Endothelial cell of umbilical vein (primary cell): ENCODE data around the gene IL18. TPM values are rescaled to one million over a fixed set of nuclear protein-coding genes. Genes with fewer than 3 reads are reported as not detected.

Source experiments
- BruUV-seq: library from RNA; stranded (reverse); fragments of 400-500 nt; replicated peaks from 2 replicates; lab custom pipeline; 2021; lab: Mats Ljungman, UMichigan
- CTCF ChIA-PET: fragments of 300-600, 350-600 bp; sonication (Branson Sonifier 250); formaldehyde crosslinking; loops from one replicate; lab custom pipeline; 2021; ENCODE audit warnings: antibody characterized with exemption, inconsistent platforms; lab: Charles Lee
- POLR2A ChIA-PET: fragments of 300-600, 350-600 bp; sonication (Branson Sonifier 250); formaldehyde crosslinking; loops from one replicate; lab custom pipeline; 2021; ENCODE audit warnings: antibody characterized with exemption, inconsistent platforms; lab: Charles Lee
- DNase-seq: peaks from one replicate; pipeline ENCODE4 v3.0.0-alpha.2; 2011; ENCODE audit warnings: low read depth, low spot score
- FAIRE-seq: peaks from 2 replicates; lab custom pipeline; 2011; peaks lifted over from hg19 to GRCh38; lab: Jason Lieb, UNC
- H2AFZ ChIP-seq: 2 replicates; pipeline ENCODE4 v1.6.0; 2012; ENCODE audit warnings: low read depth, low read length, control low read depth, inconsistent platforms
- H3K27ac ChIP-seq: 2 replicates; pipeline ENCODE4 v1.5.1; 2011; ENCODE audit warnings: low read depth, mild to moderate bottlenecking, control low read depth, low read length, moderate library complexity; ENCODE audit not compliant: insufficient read depth
- H3K27me3 ChIP-seq, 2 experiments: 2 replicates each; pipeline versions ENCODE4 v1.6.0 to v1.6.1; 2011; ENCODE audit warnings: low read length in 2 of 2, mixed read lengths in 1 of 2; ENCODE audit not compliant: control insufficient read depth in 2 of 2, insufficient read depth in 2 of 2
- H3K36me3 ChIP-seq, 2 experiments: 2 replicates in 1 of 2; 3 replicates in 1 of 2; pipeline ENCODE4 v1.5.1; 2011; ENCODE audit warnings: low read length in 2 of 2, mild to moderate bottlenecking in 1 of 2, moderate library complexity in 1 of 2; ENCODE audit not compliant: control insufficient read depth in 2 of 2, insufficient read depth in 2 of 2; ENCODE audit errors: extremely low read depth in 1 of 2
- H3K4me1 ChIP-seq: 3 replicates; pipeline ENCODE4 v1.5.1; 2011; ENCODE audit warnings: mild to moderate bottlenecking, low read length; ENCODE audit not compliant: control insufficient read depth, insufficient read depth; ENCODE audit errors: extremely low read depth
- H3K4me2 ChIP-seq: 2 replicates; pipeline ENCODE4 v1.6.1; 2011; ENCODE audit warnings: low read length, control low read depth, mixed read lengths; ENCODE audit not compliant: insufficient read depth
- H3K4me3 ChIP-seq, 3 experiments: fragments of 200-600 bp in 1 of 3; sonication (generic), shearing (Covaris generic) in 1 of 3; replicated peaks in 1 of 3; 2 replicates each; pipeline ENCODE4 v1.5.1; 2011 to 2016; ENCODE audit warnings: control low read depth in 3 of 3, low read length in 3 of 3, mild to moderate bottlenecking in 2 of 3, inconsistent platforms in 1 of 3, low read depth in 1 of 3, moderate library complexity in 1 of 3; ENCODE audit not compliant: insufficient read depth in 1 of 3
- H3K79me2 ChIP-seq: 2 replicates; pipeline ENCODE4 v1.6.0; 2012; ENCODE audit warnings: low read length, inconsistent platforms; ENCODE audit not compliant: control insufficient read depth, insufficient read depth
- H3K9ac ChIP-seq: replicated peaks from 2 replicates; pipeline ENCODE3; 2011; ENCODE audit warnings: low read length, control low read depth; ENCODE audit not compliant: insufficient read depth; ENCODE audit errors: extremely low read depth
- H3K9me1 ChIP-seq: replicated peaks from 3 replicates; pipeline ENCODE4 v1.6.0; 2011; ENCODE audit warnings: mild to moderate bottlenecking, low read length; ENCODE audit not compliant: control insufficient read depth, insufficient read depth; ENCODE audit errors: extremely low read depth
- H3K9me3 ChIP-seq: replicated peaks from 2 replicates; pipeline ENCODE4 v1.5.1; 2012; ENCODE audit warnings: low read length, inconsistent platforms; ENCODE audit not compliant: control insufficient read depth, insufficient read depth
- H4K20me1 ChIP-seq: replicated peaks from 2 replicates; pipeline ENCODE3; 2011; ENCODE audit warnings: mild to moderate bottlenecking, low read length; ENCODE audit not compliant: control insufficient read depth, insufficient read depth; ENCODE audit errors: extremely low read depth
- EZH2 ChIP-seq: IDR thresholded peaks from 2 replicates; pipeline ENCODE4 v1.6.1; 2012; ENCODE audit warnings: borderline replicate concordance, low read depth, mild to moderate bottlenecking, moderate library complexity, low read length, inconsistent platforms; ENCODE audit not compliant: severe bottlenecking
- FOS ChIP-seq: IDR thresholded peaks from 2 replicates; pipeline ENCODE4 v1.6.1; 2011; ENCODE audit warnings: mild to moderate bottlenecking, low read length, moderate library complexity, borderline replicate concordance; ENCODE audit not compliant: insufficient read depth
- GATA2 ChIP-seq: IDR thresholded peaks from 2 replicates; pipeline ENCODE4 v1.7.0; 2011; ENCODE audit warnings: low read depth, mild to moderate bottlenecking, moderate library complexity, mixed read lengths, low read length; ENCODE audit not compliant: insufficient read length, insufficient read depth
- JUN ChIP-seq: IDR thresholded peaks from 2 replicates; pipeline ENCODE4 v1.6.1; 2011; ENCODE audit warnings: borderline replicate concordance, low read depth; ENCODE audit not compliant: insufficient read length, insufficient read depth
- MYC ChIP-seq: IDR thresholded peaks from one replicate; pipeline ENCODE4 v1.6.1; 2011; ENCODE audit warnings: mild to moderate bottlenecking, low read depth, low read length
- POLR2A ChIP-seq: IDR thresholded peaks from 2 replicates; pipeline ENCODE4 v1.6.1; 2012; ENCODE audit warnings: low read depth, mild to moderate bottlenecking, control low read depth, low read length
- POLR2AphosphoS5 ChIP-seq: IDR thresholded peaks from 2 replicates; pipeline ENCODE4 v1.6.1; 2012; ENCODE audit warnings: low read depth, mild to moderate bottlenecking, control low read depth, low read length, moderate library complexity; ENCODE audit not compliant: insufficient read depth
- dilution Hi-C: fragments of 300-500 bp; cut with MboI; formaldehyde crosslinking; loops from one replicate; pipeline ENCODE4 v1.15.0; 2019; ENCODE audit warnings: low sequenced_read_pairs; ENCODE audit not compliant: extremely low pct_ligation_motif_present
- intact Hi-C: fragments of 100-400 bp; cut with micrococcal nuclease; formaldehyde crosslinking; loops from one replicate; pipeline ENCODE4 v1.10.0; 2022
- polyA plus RNA-seq, 4 experiments: library from polyadenylated mRNA; depleted of rRNA in 3 of 4; stranded (reverse) in 3 of 4; unstranded in 1 of 4; fragments of >200 nt; gene quantifications; 2 replicates each; pipeline versions ENCODE4 v1.2.1 to v1.2.3, GENCODE V29; 2011 to 2012; ENCODE audit warnings: missing spikeins in 1 of 4
- total RNA-seq: library from RNA; stranded (reverse); gene quantifications from 2 replicates; pipeline ENCODE4 v1.2.3, GENCODE V29; 2021
- TF ChIP-seq, protein P1 (sequence below), 2 donors: IDR thresholded peaks; 1 replicate in 1 of 2; 2 replicates in 1 of 2; pipeline ENCODE4 v1.5.1; 2011; ENCODE audit warnings: low read length in 2 of 2, mild to moderate bottlenecking in 2 of 2, moderate library complexity in 2 of 2, control low read depth in 1 of 2, inconsistent platforms in 1 of 2, low read depth in 1 of 2; ENCODE audit not compliant: insufficient read depth in 1 of 2; ENCODE audit errors: extremely low read depth in 1 of 2
- TF ChIP-seq, protein P2 (sequence below): IDR thresholded peaks from 2 replicates; pipeline ENCODE4 v1.6.1; 2011; ENCODE audit not compliant: insufficient read depth, insufficient read length

IL18 gene
- total and polyA plus RNA-seq, 2 donors (not counting 3 experiments of a cell fraction or from before 2014, with no cell fraction given): 0.73 to 1.5 TPM

DNA sequence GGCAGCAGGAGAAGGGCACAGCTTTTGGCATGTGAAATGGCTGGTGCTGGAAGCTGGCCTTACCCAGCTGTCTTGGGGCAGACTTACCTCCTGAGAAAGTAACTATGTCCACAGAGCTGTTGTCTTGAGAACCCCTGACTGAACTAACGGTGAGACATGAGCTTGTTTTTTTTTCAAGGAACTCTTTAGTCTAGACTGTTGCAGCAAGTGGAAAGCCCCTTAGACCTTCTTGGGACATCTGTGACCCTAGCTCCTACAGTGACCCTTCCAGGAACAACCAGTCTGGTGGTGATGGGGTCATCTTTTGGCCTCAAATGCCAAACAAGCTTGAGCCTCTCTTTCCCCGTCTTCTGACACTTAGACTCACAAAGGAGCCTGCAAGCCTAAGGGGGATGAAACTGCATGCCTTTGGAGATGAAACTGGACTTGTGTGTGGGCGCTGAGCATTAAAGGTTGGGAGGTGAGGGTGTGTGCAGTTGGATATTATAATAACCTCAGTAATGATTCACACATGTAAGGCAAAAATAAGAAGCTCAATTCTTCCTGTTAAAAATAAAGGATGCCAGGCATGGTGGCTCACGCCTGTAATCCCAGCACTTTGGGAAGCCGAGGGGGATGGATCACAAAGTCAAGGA is 41.8 kb downstream of the IL18 start:
- dilution Hi-C loops: no loop called here
- Histone ChIP-seq H3K27ac (no peak overlapping the region), H4K20me1 (no peaks in the 10 kb centered on the region), H3K4me2 (no peak overlapping the region), H2AFZ (no peak overlapping the region), H3K9me3 (no peaks in the 10 kb centered on the region), H3K4me1 (peaks cover 22% of the 10 kb centered on the region), H3K4me3 (no peak overlapping the region), H3K27me3 (no peaks in the 10 kb centered on the region), H3K9me1 (no peaks in the 10 kb centered on the region), H3K79me2 (no peaks in the 10 kb centered on the region), H3K36me3 (no peaks in the 10 kb centered on the region), H3K9ac (no peak overlapping the region)
- no peak for FAIRE-seq
- intact Hi-C loops: loop anchor here (2.0 kb wide), 1 partner anchor 43 kb away; the partner anchor contains the start of gene IL18
- BruUV-seq: no TSS peak
- POLR2A ChIA-PET: interaction anchor here (0.6 kb wide), 1 partner anchor 296 kb away, joined by 3 read pairs; no protein-coding TSS in a partner anchor
- TF ChIP-seq, protein P1, sequence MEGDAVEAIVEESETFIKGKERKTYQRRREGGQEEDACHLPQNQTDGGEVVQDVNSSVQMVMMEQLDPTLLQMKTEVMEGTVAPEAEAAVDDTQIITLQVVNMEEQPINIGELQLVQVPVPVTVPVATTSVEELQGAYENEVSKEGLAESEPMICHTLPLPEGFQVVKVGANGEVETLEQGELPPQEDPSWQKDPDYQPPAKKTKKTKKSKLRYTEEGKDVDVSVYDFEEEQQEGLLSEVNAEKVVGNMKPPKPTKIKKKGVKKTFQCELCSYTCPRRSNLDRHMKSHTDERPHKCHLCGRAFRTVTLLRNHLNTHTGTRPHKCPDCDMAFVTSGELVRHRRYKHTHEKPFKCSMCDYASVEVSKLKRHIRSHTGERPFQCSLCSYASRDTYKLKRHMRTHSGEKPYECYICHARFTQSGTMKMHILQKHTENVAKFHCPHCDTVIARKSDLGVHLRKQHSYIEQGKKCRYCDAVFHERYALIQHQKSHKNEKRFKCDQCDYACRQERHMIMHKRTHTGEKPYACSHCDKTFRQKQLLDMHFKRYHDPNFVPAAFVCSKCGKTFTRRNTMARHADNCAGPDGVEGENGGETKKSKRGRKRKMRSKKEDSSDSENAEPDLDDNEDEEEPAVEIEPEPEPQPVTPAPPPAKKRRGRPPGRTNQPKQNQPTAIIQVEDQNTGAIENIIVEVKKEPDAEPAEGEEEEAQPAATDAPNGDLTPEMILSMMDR (IDR thresholded peaks at IDR 0.05; ENCODE audit: extremely low read depth in 1 of 2, insufficient read depth in 1 of 2, low read depth in 1 of 2, low read length in 2 of 2): no peak
- no peak for TF ChIP-seq POLR2AphosphoS5
- TF ChIP-seq EZH2: no peak
- TF ChIP-seq, protein P2, sequence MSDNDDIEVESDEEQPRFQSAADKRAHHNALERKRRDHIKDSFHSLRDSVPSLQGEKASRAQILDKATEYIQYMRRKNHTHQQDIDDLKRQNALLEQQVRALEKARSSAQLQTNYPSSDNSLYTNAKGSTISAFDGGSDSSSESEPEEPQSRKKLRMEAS: no peak
- TF ChIP-seq MYC: no peak
- TF ChIP-seq JUN: no peak
- no peak for TF ChIP-seq GATA2
- TF ChIP-seq POLR2A: no peak
- TF ChIP-seq FOS: no peak
- DNase-seq: no peak
- CTCF ChIA-PET: interaction anchor here (0.7 to 2.7 kb wide), 8 partner anchors 8 to 158 kb away, joined by 4 to 11 read pairs (median 7); partner anchors contain the start of gene BCO2
